GM19239 (cell line): Measurements from ENCODE around the gene PKD2L2.
A peak's percentile ranks its signal among the peaks of the same experiment; 100 is the strongest.

ENCODE experiments used
- DNase-seq: peaks from one replicate; pipeline ENCODE4 v3.0.0; 2011; ENCODE audit warnings: low spot score; ENCODE audit not compliant: insufficient read length
- FAIRE-seq: peaks from 2 replicates; lab custom pipeline; 2011; peaks lifted over from hg19 to GRCh38; lab: Jason Lieb, UNC

The PKD2L2 gene

DNA sequence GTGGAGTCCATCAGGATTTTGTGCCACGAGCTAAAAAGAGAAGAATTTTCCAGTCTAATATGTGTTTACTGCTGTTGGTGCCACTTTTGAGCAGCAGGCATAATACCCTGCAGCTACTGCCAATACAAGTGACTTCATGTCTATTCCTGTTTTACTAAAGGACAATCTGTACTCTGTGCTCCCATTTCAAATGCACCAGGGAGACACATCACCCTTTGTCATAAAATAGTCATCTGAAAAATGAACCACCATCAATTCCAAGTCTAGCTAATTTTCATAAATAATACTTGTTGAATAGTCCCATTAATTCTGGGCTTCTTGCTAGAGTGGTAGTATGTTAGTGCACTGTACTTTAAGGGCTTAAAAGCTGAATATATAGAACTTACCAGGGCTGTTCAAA is 8.9 kb upstream of the PKD2L2 start:
- FAIRE-seq (no peak), DNase-seq (no peak)

DNA sequence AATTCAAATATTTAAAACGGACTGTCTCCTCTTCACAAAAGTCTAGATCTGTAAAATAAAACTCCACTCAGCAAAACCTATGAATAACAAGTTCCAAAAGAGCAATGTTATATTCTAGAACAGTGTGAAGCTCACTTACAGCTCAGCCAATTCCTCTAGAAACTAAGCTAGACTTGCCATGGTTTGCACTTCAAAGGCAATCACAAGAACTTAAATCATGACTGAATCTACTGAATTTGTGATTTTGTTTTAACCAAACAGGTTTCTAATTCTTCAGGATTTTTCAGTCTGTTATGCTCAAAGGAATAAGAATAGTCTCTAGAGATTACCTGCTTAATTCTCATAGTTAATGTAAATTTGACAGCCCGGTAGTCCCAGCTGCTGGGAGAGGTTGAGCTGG is 1.4 kb upstream of the PKD2L2 start:
- no peak for DNase-seq
- FAIRE-seq = peak; percentile 72

DNA sequence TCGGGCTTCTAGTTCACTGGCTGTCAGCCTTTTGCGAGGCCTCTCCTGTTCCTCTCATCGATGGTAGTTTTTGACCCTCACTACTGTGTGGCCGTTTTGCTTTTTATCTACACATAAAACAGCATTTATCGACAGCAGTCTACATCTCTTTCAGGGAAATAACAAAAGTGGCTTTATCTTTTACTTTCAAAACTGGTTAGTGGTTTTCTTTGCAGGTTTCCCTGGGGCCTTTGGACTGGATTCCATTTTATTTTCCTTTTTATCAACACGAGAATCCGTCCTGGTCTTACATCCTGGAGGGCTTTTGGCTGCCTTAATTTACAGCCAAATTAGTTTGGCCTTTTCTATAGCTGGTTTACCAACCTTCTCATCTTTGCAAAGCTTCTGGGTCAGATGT is 793 bp upstream of the PKD2L2 start:
- DNase-seq (no peak), FAIRE-seq (no peak)

DNA sequence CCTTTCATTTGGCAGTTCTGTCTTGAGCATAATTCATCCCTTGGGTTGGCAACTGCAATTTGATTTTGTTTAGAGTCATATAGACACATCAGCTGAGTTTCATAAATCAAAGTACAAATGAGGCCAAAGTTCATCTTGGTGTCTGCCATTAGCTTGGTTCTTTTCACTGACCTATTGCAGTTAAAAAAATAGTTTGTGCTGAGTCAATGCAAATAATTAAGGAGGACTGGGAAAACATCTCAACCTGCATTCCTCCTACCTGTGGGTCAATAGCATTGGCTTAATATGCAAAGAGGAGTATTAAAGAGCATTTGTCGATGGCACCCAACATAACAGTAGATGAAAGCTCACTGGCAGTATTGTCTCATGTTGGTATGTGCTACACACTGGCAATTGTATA is 1.6 kb downstream of the PKD2L2 start:
- FAIRE-seq (no peak), DNase-seq (no peak)

DNA sequence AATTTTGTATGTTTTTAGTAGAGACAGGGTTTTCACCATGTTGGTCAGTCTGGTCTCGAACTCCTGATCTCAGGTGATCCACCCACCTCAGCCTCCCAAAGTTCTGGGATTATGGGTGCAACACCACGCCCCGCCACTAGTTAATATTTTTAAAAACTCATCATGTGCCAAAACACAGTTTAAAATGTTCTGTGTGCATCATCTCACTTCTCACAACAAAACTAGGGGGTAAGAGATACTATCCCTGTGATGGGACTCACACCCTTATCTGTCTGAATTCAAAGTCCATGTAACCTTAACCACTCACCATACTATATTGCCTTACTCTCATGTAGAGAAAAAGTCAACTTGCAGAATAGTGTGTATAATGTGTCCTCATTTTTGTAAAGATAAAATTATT is 2.6 kb downstream of the PKD2L2 start:
- FAIRE-seq = no peak
- no peak for DNase-seq

DNA sequence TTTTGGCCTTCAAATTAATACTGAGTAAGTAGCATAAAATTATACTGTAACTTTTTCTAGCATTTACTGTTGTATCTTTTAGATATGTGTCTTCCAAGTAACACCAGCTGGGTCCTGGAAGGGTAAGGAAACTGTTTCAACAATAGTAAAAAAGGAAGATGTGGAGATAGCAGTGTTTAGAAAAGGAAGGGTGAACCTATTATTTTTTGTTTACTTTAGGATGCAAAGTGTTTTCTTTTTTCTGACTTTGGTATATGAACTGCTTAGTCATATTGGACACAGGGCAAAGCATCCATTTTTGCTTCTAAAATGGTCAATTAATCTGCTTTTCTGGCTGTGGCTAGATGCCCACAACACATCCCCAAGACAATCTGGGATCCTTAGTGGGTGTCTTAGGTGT is 5.3 kb downstream of the PKD2L2 start:
- no peak for DNase-seq
- no peak for FAIRE-seq

DNA sequence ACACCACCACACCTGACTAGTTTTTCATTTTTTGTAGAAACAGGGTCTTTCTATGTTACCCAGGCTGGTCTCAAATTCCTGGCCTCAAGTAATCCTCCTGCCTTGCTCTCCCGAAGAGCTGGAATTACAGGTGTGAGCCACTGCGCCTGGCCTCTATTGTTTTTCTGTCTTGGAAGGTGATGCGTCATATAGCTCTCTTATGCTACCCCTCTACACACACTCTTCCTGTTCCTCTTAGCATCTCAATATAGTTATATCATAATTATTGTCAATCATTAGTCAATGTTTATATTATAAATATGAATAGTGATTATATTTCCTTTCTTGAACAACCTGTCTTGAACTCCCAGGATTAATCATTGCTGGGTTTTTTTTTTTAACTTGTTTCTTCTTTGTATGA is 7.3 kb downstream of the PKD2L2 start:
- DNase-seq = no peak
- no peak for FAIRE-seq

DNA sequence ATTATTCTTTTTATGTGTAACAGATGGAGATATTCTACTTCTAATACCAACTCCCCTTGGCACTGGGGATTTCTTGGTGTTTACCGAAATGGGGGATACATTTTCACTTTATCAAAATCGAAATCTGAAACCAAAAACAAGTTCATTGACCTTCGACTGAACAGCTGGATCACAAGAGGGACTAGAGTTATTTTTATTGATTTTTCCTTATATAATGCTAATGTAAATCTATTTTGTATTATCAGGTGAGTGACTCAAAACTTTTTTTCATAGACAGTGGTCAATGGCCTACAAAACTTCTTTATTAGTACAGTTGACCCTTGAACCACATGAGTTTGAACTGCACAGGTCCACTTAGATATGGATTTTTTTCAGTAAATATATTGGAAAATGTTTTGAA is 10.2 kb downstream of the PKD2L2 start:
- no peak for FAIRE-seq
- DNase-seq = no peak

DNA sequence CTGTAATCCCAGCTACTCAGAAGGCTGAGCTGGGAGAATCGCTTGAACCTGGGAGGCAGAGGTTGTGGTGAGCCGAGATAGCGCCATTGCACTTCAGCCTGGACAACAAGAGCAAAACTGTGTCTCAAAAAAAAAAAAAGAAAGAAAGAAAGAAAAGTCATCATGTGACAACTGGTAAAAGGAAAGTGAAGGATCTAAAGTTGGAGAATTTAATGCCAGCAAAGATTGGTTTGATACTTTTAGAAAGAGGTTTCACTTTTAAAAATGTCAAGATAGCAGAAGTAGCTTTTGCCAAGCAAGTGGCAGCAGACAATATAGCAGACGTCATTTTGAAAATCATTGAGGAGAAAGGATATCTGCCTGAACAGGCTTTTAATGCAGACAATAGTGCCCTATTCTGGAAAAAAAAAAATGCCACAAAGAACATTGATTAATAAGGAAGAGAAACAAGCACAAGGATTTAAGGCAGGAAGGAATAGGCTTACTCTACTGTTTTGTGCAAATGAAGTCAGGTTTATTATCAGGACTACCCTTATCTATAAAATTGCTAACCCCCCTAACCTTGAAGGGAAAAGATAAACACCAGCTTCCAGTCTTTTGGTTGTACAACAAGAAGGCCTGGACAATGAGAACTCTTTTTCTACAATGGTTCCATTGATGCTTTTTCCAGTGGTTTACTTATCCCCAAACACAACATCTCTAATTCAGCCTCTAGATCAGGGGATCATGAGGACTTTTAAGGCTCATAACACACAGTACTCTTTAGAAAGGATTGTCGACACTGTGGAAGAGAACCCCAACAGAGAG is 12.0 kb downstream of the PKD2L2 start:
- DNase-seq = no peak
- peak; percentile 54 for FAIRE-seq

DNA sequence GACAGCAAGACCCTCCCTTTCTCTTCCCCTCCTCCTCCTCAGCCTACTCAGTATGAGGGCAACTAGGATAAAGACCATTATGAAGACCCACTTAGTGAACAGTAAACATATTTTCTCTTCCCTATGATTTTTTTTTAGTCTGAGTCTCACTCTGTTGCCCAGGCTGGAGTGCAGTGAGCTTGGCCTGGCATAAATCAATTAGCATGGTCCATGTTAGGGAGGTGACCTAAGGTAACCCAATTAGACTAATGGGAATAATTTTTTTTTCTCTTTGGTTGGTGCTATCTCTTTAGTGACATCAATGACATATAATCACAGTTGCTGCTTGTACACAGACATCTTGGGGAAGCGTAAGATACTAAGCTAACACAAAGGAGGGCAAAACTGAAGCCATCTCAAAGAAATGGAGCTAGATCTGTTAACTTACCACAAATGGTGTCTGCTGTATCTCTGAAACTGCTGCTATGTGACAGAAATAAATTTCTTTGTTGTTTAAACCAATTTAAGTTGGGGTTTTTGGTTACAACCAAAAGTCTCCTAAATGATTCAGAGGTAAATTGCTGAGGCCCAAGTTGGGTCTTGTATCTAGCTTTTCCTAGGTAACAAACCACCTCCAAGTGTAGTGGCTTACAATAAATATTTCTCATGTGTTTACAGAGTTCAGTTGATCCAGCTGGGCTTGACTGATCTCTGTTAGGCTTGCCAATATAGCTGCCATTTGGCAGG is 13.3 kb downstream of the PKD2L2 start:
- DNase-seq (no peak), FAIRE-seq (no peak)

DNA sequence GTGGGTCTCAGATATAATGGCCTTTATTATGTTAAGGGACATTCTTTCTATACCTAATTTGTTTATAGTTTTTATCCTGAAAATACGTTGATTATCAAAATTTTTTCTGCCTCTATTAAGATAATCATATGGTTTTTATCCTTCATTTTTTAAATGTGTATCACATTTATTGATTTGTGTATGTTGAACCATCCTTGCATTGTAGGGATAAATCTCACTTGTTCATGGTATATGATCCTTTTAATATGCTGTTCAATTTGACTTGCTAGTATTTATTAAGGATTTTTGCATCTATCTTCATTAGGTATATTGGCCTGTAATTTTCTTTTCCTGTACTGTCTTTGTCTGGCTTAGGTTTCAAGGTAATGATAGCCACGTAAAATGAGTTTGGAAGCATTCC is 25.5 kb downstream of the PKD2L2 start:
- DNase-seq = no peak
- FAIRE-seq = no peak

DNA sequence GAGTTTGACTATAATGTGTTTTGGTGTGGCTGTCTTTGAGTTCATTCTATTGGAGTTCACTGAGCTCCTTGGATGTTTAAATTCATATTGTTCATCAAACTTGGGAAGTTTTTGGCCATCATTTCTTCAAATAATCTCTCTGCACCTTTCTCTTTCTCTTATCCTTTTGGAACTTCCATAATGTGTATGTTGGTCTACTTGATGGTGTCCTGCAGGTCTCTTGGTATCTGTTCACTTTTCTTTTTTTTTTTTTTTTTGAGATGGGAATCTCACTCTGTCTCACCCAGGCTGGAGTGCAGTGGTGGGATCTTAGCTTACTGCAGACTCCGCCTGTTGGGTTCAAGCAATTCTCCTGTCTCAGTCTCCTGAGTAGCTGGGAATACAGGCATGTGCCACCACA is 27.7 kb downstream of the PKD2L2 start:
- DNase-seq = no peak

DNA sequence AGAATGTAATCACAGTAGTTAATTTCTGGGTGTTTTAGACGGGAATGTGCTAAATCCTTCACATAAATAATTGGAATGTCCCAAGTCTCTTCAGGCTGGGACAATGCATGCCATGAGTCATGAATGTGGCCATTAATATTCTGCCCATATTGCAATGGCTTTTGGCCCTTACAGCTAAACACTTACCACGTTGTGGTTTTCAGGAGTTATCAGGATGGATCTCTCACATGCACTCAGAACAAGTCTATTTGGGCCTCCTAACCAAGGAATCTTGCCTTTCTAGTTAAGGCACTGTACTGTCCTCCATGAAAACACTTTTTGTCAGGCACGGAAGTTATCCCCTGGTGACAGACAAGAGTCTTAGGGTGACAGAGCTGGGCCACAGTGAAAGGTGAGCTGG is 32.7 kb downstream of the PKD2L2 start:
- FAIRE-seq = no peak
- no peak for DNase-seq

More for the DNA sequence above, 27.7 kb downstream of the PKD2L2 start:
- no peak for FAIRE-seq

DNA sequence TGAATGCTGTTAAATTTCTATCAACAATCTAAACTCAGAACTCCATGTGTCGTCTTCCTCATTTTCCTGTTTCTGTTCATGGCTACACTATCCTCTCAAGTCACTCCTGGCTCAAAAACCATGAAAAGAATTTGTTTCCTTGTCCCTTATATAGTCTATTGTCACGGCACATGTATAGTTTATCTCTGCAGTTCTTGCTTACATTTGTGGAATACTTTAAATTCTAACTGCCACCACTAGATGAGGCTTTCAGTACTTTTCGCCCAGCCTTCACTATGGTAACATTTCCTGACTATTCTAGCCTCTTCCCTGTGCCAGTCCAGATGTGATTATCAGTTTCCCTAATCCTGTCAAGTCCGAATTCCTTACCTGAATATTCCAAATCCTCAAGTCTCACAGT is 34.6 kb downstream of the PKD2L2 start:
- FAIRE-seq (no peak), DNase-seq (no peak)

DNA sequence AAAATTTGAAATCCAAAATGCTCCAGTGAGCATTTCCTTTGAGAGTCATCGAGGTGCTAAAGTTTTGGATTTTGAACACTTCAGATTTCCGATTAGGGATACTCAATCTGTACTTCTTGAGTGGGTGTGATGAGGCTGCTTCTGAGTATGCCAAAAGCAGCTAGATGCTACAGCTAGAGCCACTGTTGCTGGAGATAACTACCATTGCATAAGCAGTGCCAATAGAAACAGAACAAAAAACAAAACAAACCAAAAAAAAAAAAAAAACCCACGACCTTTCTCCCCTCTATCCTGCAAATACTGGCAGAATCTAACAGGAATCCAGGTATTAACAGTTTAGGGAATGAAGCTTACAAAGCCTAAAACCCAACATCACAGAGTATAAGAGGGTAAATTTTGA is 43.5 kb downstream of the PKD2L2 start:
- DNase-seq = no peak
- peak; percentile 23 for FAIRE-seq

DNA sequence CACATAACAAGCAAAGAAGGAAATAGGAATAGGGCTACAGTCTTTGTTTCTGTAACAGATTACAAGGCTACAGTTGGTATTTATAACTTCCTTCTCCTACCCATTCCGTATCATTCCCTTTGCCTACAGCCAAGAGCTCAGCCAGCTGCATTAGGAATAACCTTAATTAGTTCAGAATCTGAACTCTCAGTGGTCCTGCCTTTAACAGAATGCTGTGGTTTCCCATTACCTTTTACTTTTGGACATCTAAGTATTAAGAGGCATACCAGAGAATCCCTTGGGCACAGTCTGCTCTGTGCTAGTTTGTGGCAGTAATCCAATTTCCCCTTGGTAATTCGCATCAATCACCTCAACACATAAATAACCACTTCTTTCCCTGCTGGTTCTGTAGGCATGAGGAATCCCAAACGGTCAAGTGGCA is 44.2 kb downstream of the PKD2L2 start:
- FAIRE-seq = no peak
- DNase-seq = no peak

DNA sequence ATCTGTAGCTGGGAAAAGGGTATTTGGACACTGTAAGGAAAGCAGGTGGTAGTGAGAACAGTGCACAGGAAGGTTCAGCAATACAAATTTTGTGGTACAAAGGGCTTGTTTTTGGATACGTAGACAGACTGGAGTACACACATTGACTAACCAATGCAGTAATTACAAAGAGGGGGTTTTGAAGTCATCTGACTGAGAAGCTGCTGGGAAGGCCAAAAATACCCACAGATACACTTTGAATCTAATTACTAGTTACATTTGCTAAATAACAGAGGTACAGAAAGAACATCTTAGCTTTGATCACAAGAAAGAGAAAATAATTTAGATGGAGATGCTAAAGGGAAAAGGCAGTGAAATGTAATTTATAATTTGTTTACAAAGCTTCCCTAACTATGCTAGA is 45.9 kb downstream of the PKD2L2 start:
- DNase-seq = no peak
- no peak for FAIRE-seq

DNA sequence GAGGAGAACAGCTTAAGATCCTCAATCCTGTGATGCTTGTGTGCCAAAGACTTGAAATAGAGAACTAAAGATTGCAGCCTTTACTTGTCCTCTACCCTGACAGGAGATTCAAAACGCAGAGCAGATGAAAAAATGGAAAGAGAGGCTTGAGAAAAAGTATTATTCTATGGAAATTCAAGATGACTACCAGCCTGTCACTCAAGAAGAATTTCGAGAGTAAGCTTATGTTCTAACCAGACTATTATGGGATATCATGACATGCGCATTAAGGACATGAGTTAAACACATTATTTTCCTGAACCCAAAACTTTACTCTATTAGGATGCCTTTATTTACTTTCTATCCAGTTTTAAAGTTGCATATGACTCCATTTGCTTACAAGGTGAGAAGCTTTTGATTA is 46.4 kb downstream of the PKD2L2 start:
- FAIRE-seq (no peak), DNase-seq (no peak)

DNA sequence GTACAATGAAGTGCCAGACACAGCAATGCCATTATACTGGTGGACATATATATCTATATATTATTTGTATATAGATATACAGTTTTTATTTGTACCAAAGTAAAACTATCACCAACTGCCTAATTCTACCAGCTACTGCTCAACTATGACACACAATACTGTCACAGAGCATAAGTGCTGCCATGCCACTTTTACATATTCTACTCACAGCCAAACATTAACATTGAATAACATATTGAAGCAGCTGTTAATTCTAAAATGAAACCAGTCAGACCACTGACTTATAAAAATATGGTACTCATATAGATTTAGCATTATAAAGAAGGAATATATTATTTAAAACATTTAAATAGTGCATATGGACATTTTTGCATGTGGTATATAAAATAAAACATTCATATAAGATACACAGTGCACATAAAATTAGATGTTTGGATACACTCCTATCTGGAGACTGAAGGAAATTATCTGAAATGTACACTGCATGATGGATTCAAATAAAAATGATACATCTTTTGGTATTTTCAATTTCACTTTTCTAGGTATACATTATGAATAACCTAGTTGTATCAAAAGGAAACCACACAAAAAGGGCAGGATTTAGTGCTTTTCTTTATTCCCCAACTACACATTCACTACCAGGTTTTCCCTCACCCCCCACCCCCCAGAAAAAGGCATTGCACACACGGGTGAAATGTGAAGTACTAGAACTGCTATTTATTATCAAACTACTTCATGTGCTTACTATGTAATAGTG is 48.9 kb downstream of the PKD2L2 start:
- FAIRE-seq = peak; percentile 8

DNA sequence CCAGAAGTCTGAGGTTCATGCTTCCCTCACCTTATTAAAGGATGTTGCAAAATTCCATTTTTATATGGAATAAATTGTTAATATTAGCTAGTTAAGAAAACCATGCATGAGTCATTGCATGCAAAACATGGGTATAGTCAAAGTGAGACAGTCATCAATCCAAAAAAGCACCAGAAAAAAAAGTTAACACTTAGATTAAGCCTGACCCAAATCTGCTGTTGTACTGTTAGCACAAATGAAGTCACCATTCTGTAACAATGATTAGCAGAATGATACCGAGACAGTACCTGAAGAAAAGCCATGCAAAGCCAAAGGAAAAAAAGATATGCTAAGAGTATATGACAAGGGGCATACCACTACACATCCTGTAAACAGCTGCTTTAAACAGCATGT is 49.5 kb downstream of the PKD2L2 start:
- DNase-seq = no peak
- no peak for FAIRE-seq

More for the DNA sequence above, 48.9 kb downstream of the PKD2L2 start:
- DNase-seq = no peak

DNA sequence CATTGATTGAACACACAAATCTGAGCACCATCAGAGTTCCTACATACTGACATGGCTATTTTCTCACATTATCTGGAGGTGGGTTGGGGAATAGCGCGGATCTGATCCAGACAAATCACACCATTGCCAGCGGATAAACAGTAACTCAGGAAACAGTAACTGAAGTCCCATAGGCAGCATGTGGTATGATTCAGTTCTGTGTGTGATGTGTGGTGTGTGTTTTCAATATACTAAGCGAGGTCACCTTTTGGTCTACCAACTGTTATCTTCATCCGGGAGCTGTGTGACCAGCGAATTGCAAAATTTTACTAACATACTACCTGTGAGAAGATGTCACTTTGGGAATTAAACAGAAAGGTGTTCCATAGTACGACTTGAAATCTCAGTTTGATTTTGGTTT is 50.1 kb downstream of the PKD2L2 start:
- FAIRE-seq = no peak

More for the DNA sequence above, 50.1 kb downstream of the PKD2L2 start:
- DNase-seq = no peak
